Measurements from ENCODE around the gene CA10. TPM values are rescaled to one million over a fixed set of nuclear protein-coding genes. Genes with fewer than 3 reads are reported as not detected.

The CA10 gene
- total and polyA plus RNA-seq, 2 donors (not counting 3 experiments of a cell fraction or from before 2014, with no cell fraction given) = not detected

- Histone ChIP-seq H3K36me3 (ENCODE audit: control insufficient read depth in 2 of 2, extremely low read depth in 1 of 2, insufficient read depth in 2 of 2, low read length in 2 of 2) (no peaks in the 10 kb centered on the region), H3K27ac (ENCODE audit: insufficient read depth, low read depth, low read length) (no peak overlapping the region), H3K4me2 (ENCODE audit: insufficient read depth, low read length) (no peak overlapping the region), H3K9me3 (replicated peaks; ENCODE audit: control insufficient read depth, insufficient read depth, low read length) (no peaks in the 10 kb centered on the region), H3K4me3 (replicated peaks in 1 of 3; ENCODE audit: insufficient read depth in 1 of 3, low read depth in 1 of 3, low read length in 3 of 3) (no peak overlapping the region), H3K27me3 (ENCODE audit: control insufficient read depth in 2 of 2, insufficient read depth in 2 of 2, low read length in 2 of 2) (no peaks in the 10 kb centered on the region), H3K9me1 (replicated peaks; ENCODE audit: control insufficient read depth, extremely low read depth, insufficient read depth, low read length) (no peaks in the 10 kb centered on the region), H2AFZ (ENCODE audit: low read depth, low read length) (no peak overlapping the region), H3K9ac (replicated peaks; ENCODE audit: extremely low read depth, insufficient read depth, low read length) (no peak overlapping the region), H3K4me1 (ENCODE audit: control insufficient read depth, extremely low read depth, insufficient read depth, low read length) (no peaks in the 10 kb centered on the region), H3K79me2 (ENCODE audit: control insufficient read depth, insufficient read depth, low read length) (no peaks in the 10 kb centered on the region), H4K20me1 (replicated peaks; ENCODE audit: control insufficient read depth, extremely low read depth, insufficient read depth, low read length) (no peaks in the 10 kb centered on the region)
- no peak for FAIRE-seq
- no peak for DNase-seq (ENCODE audit: low read depth, low spot score)
- intact Hi-C loops (cut with micrococcal nuclease) (no loop called here), dilution Hi-C loops (cut with MboI; ENCODE audit: extremely low pct_ligation_motif_present, low sequenced_read_pairs) (no loop called here)
- TF ChIP-seq JUN (IDR thresholded peaks at IDR 0.05; ENCODE audit: borderline replicate concordance, insufficient read depth, insufficient read length, low read depth) (no peak), GATA2 (IDR thresholded peaks at IDR 0.05; ENCODE audit: insufficient read depth, insufficient read length, low read depth, low read length) (no peak), MYC (IDR thresholded peaks at IDR 0.05; ENCODE audit: low read depth, low read length) (no peak), CTCF (IDR thresholded peaks at IDR 0.05; ENCODE audit: extremely low read depth in 1 of 2, insufficient read depth in 1 of 2, low read depth in 1 of 2, low read length in 2 of 2) (no peak), EZH2 (IDR thresholded peaks at IDR 0.05; ENCODE audit: borderline replicate concordance, low read depth, low read length, severe bottlenecking) (no peak), MAX (IDR thresholded peaks at IDR 0.05; ENCODE audit: insufficient read depth, insufficient read length) (no peak), FOS (IDR thresholded peaks at IDR 0.05; ENCODE audit: borderline replicate concordance, insufficient read depth, low read length) (no peak), POLR2A (IDR thresholded peaks at IDR 0.05; ENCODE audit: low read depth, low read length) (no peak), POLR2AphosphoS5 (IDR thresholded peaks at IDR 0.05; ENCODE audit: insufficient read depth, low read depth, low read length) (no peak)
- no TSS peak for BruUV-seq (replicated peaks)
- ChIA-PET POLR2A (no interaction called here), CTCF (no interaction called here)
These were observed 131.4 kb downstream of the CA10 start for GRCh38 chr17:52027081-52027480.
